GM18867 (cell line): Measurements from ENCODE around the gene EVA1A.
A peak's percentile ranks its signal among the peaks of the same experiment; 100 is the strongest.

Source experiments
- ATAC-seq: cut with Tn5 transposase; IDR thresholded peaks from one replicate; pipeline ENCODE4 v1.9.1; 2021; ENCODE audit warnings: mild to moderate bottlenecking, moderate library complexity; ENCODE audit not compliant: unreplicated experiment

The EVA1A gene

DNA sequence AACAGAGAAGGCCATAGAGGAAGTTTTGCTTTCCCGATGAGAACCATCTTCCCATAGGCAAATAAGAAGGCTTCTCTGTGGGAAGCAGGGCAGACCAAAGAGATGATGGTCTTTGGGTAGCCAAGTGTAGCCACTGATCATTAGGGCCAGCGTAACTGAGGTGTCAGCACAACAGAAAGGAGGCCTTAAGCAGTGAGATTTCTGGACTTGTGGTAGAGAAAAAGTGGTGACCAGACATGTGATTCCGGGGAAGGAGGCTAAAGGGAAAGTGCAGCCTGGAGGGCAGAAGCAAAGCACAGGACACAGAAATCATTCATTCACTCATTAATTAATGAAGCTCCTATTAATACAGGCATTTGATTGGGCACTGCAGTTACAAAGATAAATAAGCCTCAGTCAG is 15.4 kb downstream of the EVA1A start:
- ATAC-seq = no peak

DNA sequence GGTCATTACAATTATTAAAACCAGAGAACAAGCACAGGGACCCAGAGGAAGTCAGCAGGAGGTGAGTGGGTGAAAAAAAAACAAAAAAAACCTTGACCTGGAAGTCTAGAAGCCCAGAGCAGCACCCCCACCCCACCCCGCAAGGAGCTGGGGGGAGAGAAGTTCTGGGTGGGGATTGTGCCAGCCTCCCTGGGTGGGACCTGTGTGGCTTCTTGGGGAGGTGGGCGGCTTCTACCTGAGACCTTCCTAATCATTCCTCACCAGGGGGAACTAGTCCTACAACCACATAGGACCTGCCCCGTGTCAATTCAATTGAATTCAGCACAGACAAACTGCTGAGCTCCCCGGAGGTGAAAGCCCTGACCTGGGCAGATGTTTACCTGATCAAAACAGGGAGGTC is 17.3 kb downstream of the EVA1A start:
- ATAC-seq = no peak

DNA sequence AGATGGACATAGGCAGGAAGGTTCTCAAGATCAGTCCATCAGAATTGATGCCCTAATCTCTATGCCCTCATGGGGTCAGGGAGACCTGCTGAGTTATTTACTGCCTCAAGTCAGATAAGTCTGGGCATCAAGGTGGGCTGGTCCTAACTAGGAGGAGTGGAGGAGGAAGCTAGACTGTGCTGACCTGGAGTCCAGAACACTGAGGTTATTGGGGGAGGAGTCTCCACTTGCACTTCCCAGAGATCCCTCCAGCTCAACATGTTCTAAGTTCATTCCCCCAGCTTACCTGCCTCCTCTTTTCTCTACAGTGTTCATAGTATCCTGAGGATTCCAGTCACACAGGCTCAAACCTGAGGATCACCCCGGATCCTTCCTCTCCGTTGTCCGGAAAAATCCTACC is 19.3 kb downstream of the EVA1A start:
- ATAC-seq = no peak

DNA sequence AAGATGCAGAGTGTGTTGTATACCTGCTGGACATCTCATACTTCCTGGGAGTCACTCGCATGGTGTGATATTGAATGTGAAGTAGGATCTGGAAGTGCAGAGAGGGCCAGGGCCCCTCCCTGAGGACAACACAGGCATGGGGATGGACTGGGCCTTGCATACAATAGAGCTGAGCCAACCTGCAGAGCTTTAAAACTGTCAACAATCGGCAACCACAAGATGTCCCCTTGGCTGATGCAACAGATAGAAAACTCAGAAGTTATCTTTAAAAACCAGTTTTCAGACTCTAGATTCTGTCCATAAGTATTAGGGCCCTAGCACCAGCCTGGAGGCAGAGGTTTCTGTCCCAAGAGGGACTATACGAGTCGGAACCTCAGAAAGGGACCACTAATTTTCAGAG is 19.7 kb downstream of the EVA1A start:
- ATAC-seq = no peak

DNA sequence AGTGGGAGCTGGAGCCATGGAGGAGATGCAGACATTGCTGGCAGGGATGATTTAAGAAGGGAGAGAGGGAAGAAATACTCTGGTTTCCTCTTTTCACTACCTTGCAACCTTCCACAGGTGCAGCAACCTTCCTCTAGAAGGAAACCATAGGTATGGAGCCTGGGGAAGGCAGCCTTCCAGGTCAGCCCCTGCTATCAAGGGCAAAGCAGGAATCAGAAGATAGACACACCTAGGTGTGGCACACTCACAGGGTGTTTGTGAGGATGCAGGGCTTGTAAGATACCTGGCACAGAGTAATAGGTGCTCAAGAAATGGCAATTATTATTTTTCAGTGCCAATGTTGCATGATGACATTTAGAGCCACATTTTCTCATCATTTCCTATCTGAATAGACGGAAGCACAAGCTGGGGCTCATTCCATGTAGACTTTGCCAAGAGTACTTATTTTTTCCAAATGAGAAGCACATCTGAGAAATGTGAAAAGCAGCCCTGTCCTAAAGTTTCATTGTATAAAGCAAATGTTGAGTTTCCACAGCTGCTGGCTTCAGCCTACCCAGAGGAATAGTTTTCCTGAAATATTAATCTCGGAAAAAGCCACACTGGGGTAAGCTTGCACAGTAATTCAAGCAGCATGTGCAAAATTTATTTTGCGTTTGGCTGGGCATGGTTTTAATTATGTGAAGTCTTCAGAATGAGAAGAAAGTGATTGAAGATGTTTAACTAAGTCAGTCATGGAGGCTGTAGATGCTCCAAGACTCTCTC is 20.6 kb downstream of the EVA1A start:
- no peak for ATAC-seq

DNA sequence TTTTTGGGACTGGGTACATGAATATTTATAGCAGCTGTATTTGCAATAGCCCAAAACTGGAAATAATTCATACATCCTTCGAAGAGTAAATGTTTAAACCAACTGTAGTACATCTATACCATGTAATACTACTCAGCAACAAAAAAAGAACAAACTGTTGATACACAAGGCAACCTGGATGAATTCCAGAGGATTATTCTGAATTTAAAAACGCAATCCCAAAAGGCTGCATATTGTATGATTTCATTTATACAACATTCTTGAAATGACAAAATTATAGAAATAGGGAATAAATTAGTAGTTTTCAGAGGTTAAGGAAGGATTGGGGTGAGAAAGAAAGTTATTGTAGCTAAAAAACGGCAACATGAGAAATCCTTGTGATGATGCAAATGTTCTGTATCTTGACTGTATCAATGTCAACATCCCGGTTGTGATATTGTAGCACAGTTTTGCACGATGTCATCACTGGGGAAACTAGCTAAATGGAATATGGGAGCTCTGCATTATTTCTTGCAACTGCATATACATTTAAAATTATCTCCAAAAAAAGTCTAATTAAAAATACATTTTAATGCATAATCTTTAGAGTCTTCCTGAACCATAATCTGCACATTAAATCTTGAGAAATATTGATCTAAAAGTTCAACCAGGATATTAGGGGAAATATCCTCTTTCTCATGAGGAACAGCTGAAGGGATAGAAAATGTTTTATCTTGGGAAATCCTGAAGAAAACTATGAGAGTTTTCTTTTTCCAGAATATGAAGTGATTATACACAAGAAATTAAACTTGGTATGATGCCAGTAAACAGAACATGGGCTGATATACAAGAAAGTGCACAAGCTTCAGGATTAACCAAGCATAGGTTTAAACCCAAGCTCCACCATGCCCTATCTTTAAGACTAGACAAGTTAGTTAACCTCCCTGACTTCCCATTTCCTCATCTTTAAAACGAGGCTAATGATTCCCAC is 21.9 kb downstream of the EVA1A start:
- no peak for ATAC-seq

DNA sequence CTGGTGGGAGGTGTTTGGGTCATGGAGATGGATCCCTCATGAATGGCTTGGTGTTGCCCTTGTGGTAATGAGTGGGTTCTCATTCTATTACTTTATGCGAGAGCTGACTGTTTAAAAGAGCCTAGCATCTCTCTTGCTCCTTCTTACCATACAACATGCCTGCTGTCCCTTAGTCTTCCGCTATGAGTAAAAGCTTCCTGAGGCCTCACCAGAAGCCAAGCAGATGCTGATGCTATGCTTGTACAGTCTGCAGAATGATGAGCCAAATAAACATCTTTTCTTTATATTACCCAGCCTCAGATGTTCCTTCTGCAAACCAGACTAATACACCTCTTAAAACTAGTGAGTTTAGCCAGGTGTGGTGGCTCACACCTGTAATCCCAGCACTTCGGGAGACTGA is 23.1 kb downstream of the EVA1A start:
- ATAC-seq = no peak

DNA sequence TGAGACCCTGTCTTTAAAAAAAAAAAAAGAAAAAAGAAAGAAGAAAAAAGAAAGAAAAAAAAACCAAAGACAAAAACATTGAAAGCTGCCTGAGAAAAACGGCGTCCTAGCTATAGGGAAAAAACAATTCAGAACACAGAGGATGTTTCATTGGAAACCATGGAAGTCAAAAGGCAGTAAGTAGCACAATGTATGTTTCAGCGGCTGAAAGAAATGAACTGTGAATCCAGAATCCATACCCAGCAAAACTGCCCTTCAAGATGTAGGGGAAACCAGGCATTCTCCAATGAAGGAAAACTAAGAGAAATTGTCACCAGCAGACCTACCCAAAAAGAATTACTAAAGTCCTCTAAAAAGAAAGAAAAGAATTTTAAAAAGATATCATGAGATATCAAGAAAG is 27.6 kb downstream of the EVA1A start:
- ATAC-seq = no peak

DNA sequence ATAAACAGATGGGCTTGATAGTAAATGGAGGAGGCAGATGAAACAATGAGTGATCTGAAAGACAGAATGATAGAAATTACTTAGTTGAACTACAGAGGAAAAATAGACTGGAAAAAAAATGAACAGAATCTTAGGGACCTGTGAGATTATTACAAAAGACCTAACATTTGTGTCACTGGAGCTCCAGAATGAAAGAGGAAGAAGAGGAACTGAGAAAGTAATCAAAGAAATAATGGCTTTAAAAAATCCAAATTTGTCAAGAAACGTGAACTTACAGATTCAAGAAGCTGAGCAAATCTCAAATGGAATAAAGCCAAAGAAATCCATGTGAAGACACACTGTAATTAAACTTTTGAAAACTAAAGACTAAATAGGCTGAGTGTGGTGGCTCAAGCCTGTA is 28.3 kb downstream of the EVA1A start:
- no peak for ATAC-seq

DNA sequence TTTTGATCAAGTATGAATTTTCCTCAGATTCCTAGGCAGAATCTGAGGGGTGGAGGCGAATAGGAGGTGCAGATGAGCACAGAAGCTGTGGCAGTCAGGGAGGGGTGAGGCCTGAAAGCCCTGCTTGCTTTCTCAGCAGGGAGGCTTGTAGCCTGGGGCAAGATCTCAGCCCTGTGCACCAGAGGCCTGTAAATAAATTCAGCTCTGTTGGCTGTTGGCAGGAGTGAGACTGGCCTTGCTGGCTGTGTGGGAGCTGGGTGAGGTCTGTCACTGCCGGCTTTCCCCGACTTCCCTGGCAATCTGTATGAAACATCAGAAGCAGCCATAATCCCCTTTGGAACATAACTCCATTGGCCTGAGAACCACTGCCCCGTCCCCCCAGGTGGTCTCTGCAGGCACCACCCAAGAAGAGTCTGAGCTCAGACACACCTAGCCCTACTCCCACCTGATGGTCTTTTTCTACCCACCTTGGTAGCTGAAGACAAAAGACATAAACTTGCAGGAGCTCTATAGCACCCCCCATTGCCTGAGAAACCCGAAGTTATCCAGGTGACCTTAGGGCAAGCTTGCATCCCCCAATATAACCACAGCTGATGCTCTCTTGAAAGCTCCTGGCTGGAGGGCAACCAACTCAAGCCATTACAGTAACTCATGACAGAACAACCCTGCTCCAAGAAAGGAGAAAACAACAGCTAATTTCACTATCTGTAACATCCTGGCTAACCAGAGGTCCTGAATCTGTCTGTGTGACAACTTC is 32.3 kb downstream of the EVA1A start:
- ATAC-seq = no peak

DNA sequence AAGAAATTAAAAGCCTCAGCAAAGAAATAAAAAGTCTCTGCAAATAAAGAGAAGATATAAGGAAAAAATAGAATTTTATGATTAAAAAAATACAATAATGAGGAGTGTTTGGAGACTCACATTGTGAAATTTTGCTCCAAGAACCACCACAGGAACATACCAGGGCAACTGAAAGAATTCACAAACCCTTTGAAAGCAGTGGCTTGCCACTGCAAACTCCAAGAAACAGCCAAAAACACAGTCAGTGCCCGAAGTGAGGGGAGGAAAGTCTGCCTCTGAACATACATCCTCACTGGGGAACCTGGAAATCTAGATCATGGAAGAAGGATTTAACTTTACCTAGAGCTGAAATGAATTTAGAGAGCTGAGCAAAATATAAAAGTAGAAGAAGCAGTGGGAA is 33.1 kb downstream of the EVA1A start:
- ATAC-seq = no peak

DNA sequence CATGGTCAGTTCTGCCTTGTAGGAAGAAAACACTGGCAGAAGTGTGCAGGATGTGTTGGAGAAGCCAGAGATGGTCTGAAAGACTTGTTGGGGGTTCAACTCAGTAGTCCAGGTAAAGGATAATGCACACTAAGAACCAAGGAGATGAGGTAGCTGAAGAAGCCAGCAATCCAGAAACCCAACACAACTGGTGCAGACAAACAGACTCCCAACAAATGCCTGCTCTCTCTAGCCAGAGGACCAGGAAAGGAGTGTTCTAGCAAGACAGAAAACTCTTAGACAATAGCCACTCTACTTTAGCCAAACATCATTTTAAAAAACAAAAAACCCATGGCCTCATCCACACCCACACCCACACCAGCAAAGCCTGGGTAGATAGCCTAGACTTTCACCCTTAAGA is 33.9 kb downstream of the EVA1A start:
- no peak for ATAC-seq

DNA sequence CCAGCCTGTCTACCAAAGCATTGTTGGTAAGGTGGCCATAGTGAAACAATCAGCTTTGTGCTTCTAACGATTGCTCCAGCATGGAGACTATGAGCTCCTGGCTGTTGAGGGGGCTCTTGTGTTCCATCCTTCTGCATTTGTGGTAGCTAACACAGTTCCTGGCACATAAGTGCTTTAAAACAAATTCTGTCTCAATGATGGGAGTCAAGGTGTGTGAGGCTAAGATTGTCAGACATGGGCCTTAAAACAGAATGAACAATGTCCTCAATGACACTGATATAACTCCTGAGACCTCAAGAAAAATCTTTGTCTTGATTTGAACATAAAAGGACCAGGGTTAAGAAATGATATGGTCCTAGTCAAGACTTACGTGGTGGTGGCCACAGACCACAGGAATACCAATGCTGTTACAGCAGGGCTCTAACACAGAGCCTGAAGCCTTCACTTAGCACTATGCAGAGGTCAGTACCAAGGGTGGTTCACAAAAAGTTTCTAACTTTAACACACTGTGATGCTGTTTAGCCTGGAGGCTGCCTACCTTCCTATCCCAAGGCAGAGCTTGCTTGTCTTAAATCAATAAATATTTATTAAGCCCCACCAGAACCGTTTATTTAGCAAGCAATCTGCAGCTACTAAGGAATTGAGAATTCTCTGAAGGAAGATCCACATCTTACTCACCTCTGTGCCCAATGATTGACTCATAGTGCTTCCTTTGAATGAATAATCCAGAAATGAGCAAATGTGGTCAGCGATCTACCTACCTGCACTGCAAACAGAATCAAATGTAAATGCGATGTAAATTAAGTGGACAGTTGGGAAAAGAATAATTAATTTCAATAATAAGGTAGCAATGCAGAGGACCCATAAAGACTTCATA is 35.1 kb downstream of the EVA1A start:
- ATAC-seq = no peak

DNA sequence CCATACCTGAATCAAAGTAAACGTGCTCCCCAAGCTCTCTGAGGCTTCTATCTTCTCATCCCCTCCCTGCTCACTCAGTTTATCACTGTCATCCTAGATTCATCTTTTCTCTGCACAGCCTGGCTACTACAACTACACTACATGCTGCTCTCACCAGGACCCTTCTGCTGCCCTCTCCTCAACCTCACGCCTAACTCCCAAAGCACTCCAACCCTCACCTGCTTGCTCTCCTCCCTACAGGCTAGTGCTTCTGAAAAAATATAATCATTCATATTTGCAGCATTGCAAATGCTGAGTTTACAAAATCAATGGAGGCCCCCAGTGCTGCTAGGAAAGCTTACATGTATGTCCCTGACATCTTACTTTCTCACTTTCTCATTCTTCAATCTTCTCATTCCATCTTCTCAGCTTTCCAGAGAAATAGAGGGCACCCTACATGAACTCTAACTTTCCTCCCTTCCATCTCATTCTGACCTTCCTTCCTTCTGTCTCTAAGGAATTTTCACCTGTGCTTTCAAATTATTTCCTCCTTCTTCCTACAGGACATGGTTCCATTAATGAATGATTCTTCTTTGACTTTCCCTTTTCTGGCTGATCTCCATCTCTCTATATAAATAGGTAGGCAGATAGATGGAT is 36.3 kb downstream of the EVA1A start:
- ATAC-seq = no peak

DNA sequence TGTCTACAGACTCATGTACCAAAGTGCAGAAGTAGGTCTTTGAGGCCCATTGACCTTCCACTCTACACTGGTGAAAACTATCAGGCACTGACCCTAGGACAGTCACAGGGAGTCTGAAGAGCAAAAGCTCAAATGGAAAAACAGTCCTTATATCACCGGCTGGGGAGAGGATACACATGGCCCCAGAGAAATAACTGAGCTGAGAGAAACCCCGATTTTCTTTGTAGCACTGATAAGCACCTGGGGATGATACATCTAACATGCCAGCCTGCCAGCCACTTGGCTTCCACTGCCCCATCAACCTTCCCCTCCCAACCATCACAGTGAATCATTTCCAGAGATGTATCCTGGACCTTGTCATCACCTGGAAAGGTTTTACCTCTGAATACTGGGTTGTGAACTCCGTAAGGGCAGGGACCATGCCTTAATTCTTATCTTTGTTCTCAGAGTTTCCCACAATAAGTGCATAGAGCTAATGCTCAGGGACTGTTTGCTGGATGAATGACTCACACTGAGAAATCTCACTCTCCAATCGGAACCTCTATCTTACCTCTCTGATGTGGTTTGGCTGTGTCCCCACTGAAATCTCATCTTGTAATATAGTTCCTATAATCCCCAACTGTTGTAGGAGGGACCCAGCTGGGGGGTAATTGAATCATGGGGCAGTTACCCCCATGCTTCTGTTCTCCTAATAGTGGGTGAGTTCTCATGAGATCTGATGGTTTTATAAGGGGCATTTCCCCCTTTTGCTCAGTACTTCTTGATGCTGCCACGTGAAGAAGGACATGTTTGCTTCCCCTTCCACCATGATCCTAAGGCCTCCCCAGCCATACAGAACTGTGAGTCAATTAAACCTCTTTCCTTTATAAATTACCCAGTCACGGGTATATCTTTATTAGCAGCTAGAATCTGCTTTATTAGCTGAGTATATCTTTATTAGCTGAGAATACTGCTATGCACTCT is 37.1 kb downstream of the EVA1A start:
- peak; percentile 78 for ATAC-seq

DNA sequence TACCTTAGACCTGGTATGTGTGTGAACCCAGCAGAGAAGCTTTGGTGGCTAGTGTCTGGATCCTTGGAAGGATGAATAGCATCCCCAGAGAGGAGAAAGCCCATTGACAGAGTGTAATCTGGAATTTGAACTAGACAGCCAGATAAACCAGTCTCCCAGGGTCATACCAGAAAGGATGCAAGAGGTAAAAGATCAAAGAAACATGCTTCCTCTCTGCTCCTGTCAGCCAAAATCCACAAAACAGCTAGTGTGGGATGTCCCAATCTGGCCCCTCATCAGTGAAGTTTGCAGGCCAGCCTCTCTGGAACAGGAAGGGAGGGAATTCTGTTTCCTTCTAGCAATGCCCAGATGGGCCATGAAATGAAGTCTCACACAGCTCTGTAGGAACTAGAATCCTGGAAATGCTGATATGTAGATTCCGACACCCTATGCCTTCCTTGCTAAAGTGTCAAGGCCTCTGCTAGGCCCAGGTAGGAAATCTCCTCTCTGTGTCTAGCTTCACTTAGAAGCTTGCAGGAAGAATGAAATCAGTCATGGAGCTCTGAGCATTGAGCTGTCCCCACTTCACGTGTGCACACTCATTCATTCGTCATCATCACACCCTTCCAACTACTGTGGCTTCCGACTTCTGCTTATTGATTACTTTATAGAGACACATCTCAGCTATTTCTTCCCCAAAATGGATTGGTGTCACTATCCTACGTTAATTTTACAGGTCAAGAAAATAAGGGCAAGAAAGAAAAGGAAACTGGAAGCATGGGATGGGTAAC is 38.0 kb downstream of the EVA1A start:
- no peak for ATAC-seq

DNA sequence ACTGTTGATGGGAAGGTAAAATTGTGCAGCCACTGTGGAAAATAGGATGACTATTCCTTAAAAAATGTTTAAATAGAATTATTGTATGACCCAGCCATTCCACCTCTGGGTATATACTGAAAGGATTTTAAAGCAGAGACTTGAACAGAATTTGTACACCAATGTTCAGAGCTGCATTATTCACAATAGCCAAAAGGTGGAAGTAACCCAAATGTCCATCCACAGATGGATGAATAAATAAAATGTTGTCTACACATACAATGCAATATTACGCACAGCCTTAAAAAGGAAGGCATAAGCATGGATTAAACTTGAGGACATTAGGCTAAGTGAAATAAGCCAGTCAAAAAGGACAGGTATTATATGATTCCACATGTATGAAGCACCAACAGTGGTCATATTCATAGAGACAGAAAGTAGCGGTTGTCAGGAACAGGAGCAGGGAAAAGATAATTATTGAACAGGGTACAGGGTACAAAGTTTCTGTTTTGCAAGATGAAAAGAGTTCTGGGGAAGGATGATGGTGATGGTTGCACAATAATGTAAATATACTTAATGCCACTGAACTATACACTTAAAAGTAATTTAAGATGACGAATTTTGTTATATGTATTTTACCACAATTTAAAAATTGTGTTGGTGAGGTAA is 39.4 kb downstream of the EVA1A start:
- no peak for ATAC-seq

DNA sequence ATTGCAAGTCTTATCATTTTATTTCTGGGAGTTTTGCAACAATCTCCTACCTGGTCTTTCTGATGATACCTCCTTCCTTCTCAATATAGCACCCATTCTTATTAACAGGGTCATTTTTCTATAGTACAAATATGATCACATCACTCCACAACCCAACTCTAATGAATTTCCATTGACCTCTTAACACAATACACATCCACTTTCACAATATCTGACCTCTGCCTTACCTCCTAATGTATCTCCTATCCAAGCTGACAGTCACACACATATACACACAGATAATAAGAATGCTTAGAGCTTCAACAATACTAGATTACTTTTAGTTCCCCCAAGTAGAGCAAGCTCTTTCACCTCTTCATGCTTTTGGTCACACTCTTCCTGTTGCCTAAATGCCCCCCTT is 40.9 kb downstream of the EVA1A start:
- no peak for ATAC-seq
